ACHN (cell line): Measurements from ENCODE around the gene TBX5.

Source experiments
- DNase-seq: peaks from one replicate; pipeline ENCODE4 v3.0.0-alpha.2; 2015
- in situ Hi-C: cut with HindIII; loops from 2 replicates; pipeline ENCODE4 v1.10.0; 2017; ENCODE audit warnings: low sequenced_read_pairs, low pct_ligation_motif_present, low pct_unique_long_range_greater_than_20kb

TBX5 gene

GRCh38 chr12:114405519-114406271 is at the start of gene TBX5:
Gene TBX5, minus strand, starts transcription at chr12:114406144. Its CDS starts 2,246 bp downstream, at chr12:114403898.
- no peak for DNase-seq
- in situ Hi-C loops, result no loop called here

- DNase-seq, result no peak
- in situ Hi-C loops, result no loop called here
These were observed 45.7 kb upstream of the TBX5 start for GRCh38 chr12:114451657-114452056.

GRCh38 chr12:114450515-114451300 is 44.8 kb upstream of the TBX5 start:
- in situ Hi-C loops, result no loop called here
- no peak for DNase-seq

- no peak for DNase-seq
- in situ Hi-C loops, result no loop called here
These were observed 44.1 kb upstream of the TBX5 start for GRCh38 chr12:114450019-114450418.

- in situ Hi-C loops, result no loop called here
- no peak for DNase-seq
These were observed 42.6 kb upstream of the TBX5 start for GRCh38 chr12:114448618-114448933.

- in situ Hi-C loops, result no loop called here
- no peak for DNase-seq
These were observed 42.1 kb upstream of the TBX5 start for GRCh38 chr12:114447799-114448617.

GRCh38 chr12:114447274-114447716 is 41.4 kb upstream of the TBX5 start:
- in situ Hi-C loops, result no loop called here
- no peak for DNase-seq

- in situ Hi-C loops, result no loop called here
- no peak for DNase-seq
These were observed 39.7 kb upstream of the TBX5 start for GRCh38 chr12:114445401-114446323.

- in situ Hi-C loops, result no loop called here
- DNase-seq, result no peak
These were observed 38.7 kb upstream of the TBX5 start for GRCh38 chr12:114444422-114445279.

GRCh38 chr12:114443607-114444421 is 37.9 kb upstream of the TBX5 start:
- no peak for DNase-seq
- in situ Hi-C loops, result no loop called here

GRCh38 chr12:114442578-114442977 is 36.6 kb upstream of the TBX5 start:
- no peak for DNase-seq
- in situ Hi-C loops, result no loop called here

GRCh38 chr12:114441545-114441944 is 35.6 kb upstream of the TBX5 start:
- DNase-seq, result no peak
- in situ Hi-C loops, result no loop called here

- no peak for DNase-seq
- in situ Hi-C loops, result no loop called here
These were observed 35.1 kb upstream of the TBX5 start for GRCh38 chr12:114441039-114441383.

GRCh38 chr12:114440270-114441038 is 34.5 kb upstream of the TBX5 start:
- in situ Hi-C loops, result no loop called here
- DNase-seq, result no peak

- no peak for DNase-seq
- in situ Hi-C loops, result no loop called here
These were observed 33.9 kb upstream of the TBX5 start for GRCh38 chr12:114439817-114440216.

- in situ Hi-C loops, result no loop called here
- DNase-seq, result no peak
These were observed 33.3 kb upstream of the TBX5 start for GRCh38 chr12:114439261-114439683.
